WTC11 (cell line): ENCODE measurements around the gene TMEM121. TPM values are rescaled to one million over a fixed set of nuclear protein-coding genes. Genes with fewer than 3 reads are reported as not detected.

ENCODE experiments used
- ATAC-seq: fragments of 200-7000 bp; cut with Tn5 transposase; 2 replicates; pipeline ENCODE4 v1.10.0; 2021; ENCODE audit warnings: mild to moderate bottlenecking, moderate library complexity
- CTCF ChIA-PET: fragments of 300-600 bp; sonication (Branson Sonifier 250); formaldehyde crosslinking; loops from one replicate; lab custom pipeline; 2021; ENCODE audit warnings: antibody characterized with exemption; lab: Charles Lee
- POLR2A ChIA-PET: fragments of 350-600 bp; sonication (Branson Sonifier 250); formaldehyde crosslinking; loops from one replicate; lab custom pipeline; 2021; ENCODE audit warnings: antibody characterized with exemption; lab: Charles Lee
- DNase-seq: peaks from one replicate; pipeline ENCODE4 v3.0.0; 2021; ENCODE audit warnings: low spot score
- H3K27ac Mint-ChIP-seq: 2 replicates; pipeline ENCODE4 v1.8.0; 2021; ENCODE audit warnings: mixed read lengths
- H3K27me3 Mint-ChIP-seq: 2 replicates; pipeline ENCODE4 v1.8.0; 2021; ENCODE audit warnings: low read depth, mild to moderate bottlenecking, moderate library complexity, mixed read lengths
- H3K36me3 Mint-ChIP-seq: 2 replicates; pipeline ENCODE4 v1.8.0; 2021; ENCODE audit warnings: mixed read lengths
- H3K4me1 Mint-ChIP-seq: 2 replicates; pipeline ENCODE4 v1.8.0; 2022; ENCODE audit warnings: mixed read lengths
- H3K4me3 Mint-ChIP-seq: 2 replicates; pipeline ENCODE4 v1.8.0; 2021; ENCODE audit warnings: mild to moderate bottlenecking, moderate library complexity, mixed read lengths
- H3K9me3 Mint-ChIP-seq: 2 replicates; pipeline ENCODE4 v1.8.0; 2021; ENCODE audit warnings: mixed read lengths
- ARID4B ChIP-seq: sonication (generic); formaldehyde crosslinking; IDR thresholded peaks from 2 replicates; pipeline ENCODE4 v1.8.0; 2023; ENCODE audit warnings: missing genetic modification reagents, mild to moderate bottlenecking, borderline replicate concordance
- CDX4 ChIP-seq: fragments of 250-450 bp; sonication (Bioruptor Pico); IDR thresholded peaks from 2 replicates; pipeline ENCODE4 v1.9.0; 2021; ENCODE audit warnings: moderate library complexity, mild to moderate bottlenecking, inconsistent platforms, borderline replicate concordance
- CREB1 ChIP-seq: sonication (generic); formaldehyde crosslinking; IDR thresholded peaks from 2 replicates; pipeline ENCODE4 v1.8.0; 2023; ENCODE audit warnings: mild to moderate bottlenecking, missing genetic modification reagents
- EMX1 ChIP-seq: fragments of 250-450 bp; sonication (Bioruptor Pico); IDR thresholded peaks from 2 replicates; pipeline ENCODE4 v1.8.0; 2021; ENCODE audit warnings: mild to moderate bottlenecking
- ETV6 ChIP-seq: sonication (generic); formaldehyde crosslinking; IDR thresholded peaks from 2 replicates; pipeline ENCODE4 v1.8.1; 2022; ENCODE audit warnings: mild to moderate bottlenecking, missing genetic modification reagents
- FOXJ3 ChIP-seq: sonication (generic); formaldehyde crosslinking; IDR thresholded peaks from 2 replicates; pipeline ENCODE4 v1.9.0; 2021; ENCODE audit warnings: missing genetic modification reagents, mild to moderate bottlenecking, borderline replicate concordance
- FOXP4 ChIP-seq: sonication (generic); formaldehyde crosslinking; IDR thresholded peaks from 2 replicates; pipeline ENCODE4 v1.8.0; 2022; ENCODE audit warnings: mild to moderate bottlenecking, missing genetic modification reagents
- HMGXB4 ChIP-seq: sonication (generic); formaldehyde crosslinking; IDR thresholded peaks from 2 replicates; pipeline ENCODE4 v1.8.1; 2023; ENCODE audit warnings: mild to moderate bottlenecking, moderate library complexity, missing genetic modification reagents
- IRF1 ChIP-seq: sonication (generic); formaldehyde crosslinking; IDR thresholded peaks from 2 replicates; pipeline ENCODE4 v1.8.0; 2023; ENCODE audit warnings: missing genetic modification reagents
- KAT7 ChIP-seq: sonication (generic); formaldehyde crosslinking; IDR thresholded peaks from 2 replicates; pipeline ENCODE4 v1.8.1; 2023; ENCODE audit warnings: missing genetic modification reagents, mild to moderate bottlenecking, borderline replicate concordance
- MAX ChIP-seq: sonication (generic); formaldehyde crosslinking; IDR thresholded peaks from 2 replicates; pipeline ENCODE4 v1.8.0; 2022; ENCODE audit warnings: mild to moderate bottlenecking, missing genetic modification reagents
- PRRX2 ChIP-seq: fragments of 250-450 bp; sonication (Bioruptor Pico); IDR thresholded peaks from 2 replicates; pipeline ENCODE4 v1.8.0; 2021; ENCODE audit warnings: mild to moderate bottlenecking
- SMAD3 ChIP-seq: sonication (generic); formaldehyde crosslinking; IDR thresholded peaks from 2 replicates; pipeline ENCODE4 v1.8.0; 2022; ENCODE audit warnings: missing genetic modification reagents, mild to moderate bottlenecking, borderline replicate concordance
- SP1 ChIP-seq: sonication (generic); formaldehyde crosslinking; conservative IDR thresholded peaks from 2 replicates; pipeline ENCODE4 v1.8.1; 2022; ENCODE audit warnings: missing genetic modification reagents
- ZBTB21 ChIP-seq: sonication (generic); formaldehyde crosslinking; IDR thresholded peaks from 2 replicates; pipeline ENCODE4 v1.8.1; 2023; ENCODE audit warnings: mild to moderate bottlenecking, missing genetic modification reagents, borderline replicate concordance
- ZMAT4 ChIP-seq: fragments of 250-450 bp; sonication (Bioruptor Pico); IDR thresholded peaks from 2 replicates; pipeline ENCODE4 v1.9.0; 2021; ENCODE audit warnings: mild to moderate bottlenecking
- ZNF232 ChIP-seq: sonication (generic); formaldehyde crosslinking; IDR thresholded peaks from 2 replicates; pipeline ENCODE4 v1.8.0; 2022; ENCODE audit warnings: mild to moderate bottlenecking, missing genetic modification reagents
- ZNF317 ChIP-seq: sonication (generic); formaldehyde crosslinking; IDR thresholded peaks from 2 replicates; pipeline ENCODE4 v1.8.1; 2023; ENCODE audit warnings: low read depth, mild to moderate bottlenecking, moderate library complexity, missing genetic modification reagents, borderline replicate concordance
- ZNF416 ChIP-seq: fragments of 250-450 bp; sonication (Bioruptor Pico); IDR thresholded peaks from 2 replicates; pipeline ENCODE4 v1.9.0; 2021; ENCODE audit warnings: mild to moderate bottlenecking, inconsistent platforms
- ZNF512 ChIP-seq: sonication (generic); formaldehyde crosslinking; IDR thresholded peaks from 2 replicates; pipeline ENCODE4 v1.8.1; 2022; ENCODE audit warnings: missing genetic modification reagents, borderline replicate concordance
- total RNA-seq: library from RNA; stranded (reverse); gene quantifications from 3 replicates; pipeline ENCODE4 v1.2.3, GENCODE V29; 2021

Gene TMEM121
- total RNA-seq, 1 experiment from 2014 or later: 0.81 TPM

GRCh38 chr14:105485739-105486162 is 40.6 kb upstream of the TMEM121 start:
- POLR2A ChIA-PET: no interaction called here
- Mint-ChIP-seq H3K4me1 (peaks cover 16% of the 10 kb centered on the region), H3K9me3 (no peaks in the 10 kb centered on the region), H3K27me3 (peaks cover 78% of the 10 kb centered on the region), H3K27ac (no peak overlapping the region), H3K4me3 (peak overlapping the region; percentile 43), H3K36me3 (no peaks in the 10 kb centered on the region)
- peak; percentile 30 for ATAC-seq
- TF ChIP-seq EMX1 (CRISPR knock-in tag): no peak
- TF ChIP-seq ETV6 (CRISPR knock-in tag): peak; percentile 54; the same call in 1 of the 2 replicates
- no peak for TF ChIP-seq SP1 (CRISPR knock-in tag)
- 0 out of 2 replicates have a peak, but pooled peaks have one; percentile 25 for TF ChIP-seq FOXP4 (CRISPR knock-in tag)
- TF ChIP-seq ZNF232: no peak
- TF ChIP-seq MAX: peak; percentile 67; the same call in 1 of the 2 replicates
- peak; percentile 46; the same call in 1 of the 2 replicates for TF ChIP-seq HMGXB4 (CRISPR knock-in tag)
- no peak for TF ChIP-seq ARID4B
- TF ChIP-seq ZNF512 (CRISPR knock-in tag): no peak
- no peak for TF ChIP-seq CREB1 (CRISPR knock-in tag)
- TF ChIP-seq SMAD3 (CRISPR knock-in tag): no peak
- no peak for TF ChIP-seq PRRX2 (CRISPR knock-in tag)
- TF ChIP-seq ZBTB21 (CRISPR knock-in tag): no peak
- TF ChIP-seq ZNF317 (CRISPR knock-in tag): no peak
- TF ChIP-seq ZNF416: no peak
- no peak for TF ChIP-seq KAT7 (CRISPR knock-in tag)
- TF ChIP-seq ZMAT4 (CRISPR knock-in tag): no peak
- no peak for TF ChIP-seq CDX4
- TF ChIP-seq IRF1 (CRISPR knock-in tag): 0 out of 2 replicates have a peak, but pooled peaks have one; percentile 30
- no peak for TF ChIP-seq FOXJ3 (CRISPR knock-in tag)
- DNase-seq: peak; percentile 78
- CTCF ChIA-PET: interaction anchor here (0.5 to 1.9 kb wide), 14 partner anchors 9 to 415 kb away, joined by 3 to 14 read pairs (median 4); partner anchors contain the start of gene BTBD6
